ENCODE results near the gene KIT.
"Not testable (repeated sequence)": the region's sequence is repeated elsewhere in the genome, so short reads cannot be mapped to it uniquely, and the experiment has no call there.

Gene KIT

DNA sequence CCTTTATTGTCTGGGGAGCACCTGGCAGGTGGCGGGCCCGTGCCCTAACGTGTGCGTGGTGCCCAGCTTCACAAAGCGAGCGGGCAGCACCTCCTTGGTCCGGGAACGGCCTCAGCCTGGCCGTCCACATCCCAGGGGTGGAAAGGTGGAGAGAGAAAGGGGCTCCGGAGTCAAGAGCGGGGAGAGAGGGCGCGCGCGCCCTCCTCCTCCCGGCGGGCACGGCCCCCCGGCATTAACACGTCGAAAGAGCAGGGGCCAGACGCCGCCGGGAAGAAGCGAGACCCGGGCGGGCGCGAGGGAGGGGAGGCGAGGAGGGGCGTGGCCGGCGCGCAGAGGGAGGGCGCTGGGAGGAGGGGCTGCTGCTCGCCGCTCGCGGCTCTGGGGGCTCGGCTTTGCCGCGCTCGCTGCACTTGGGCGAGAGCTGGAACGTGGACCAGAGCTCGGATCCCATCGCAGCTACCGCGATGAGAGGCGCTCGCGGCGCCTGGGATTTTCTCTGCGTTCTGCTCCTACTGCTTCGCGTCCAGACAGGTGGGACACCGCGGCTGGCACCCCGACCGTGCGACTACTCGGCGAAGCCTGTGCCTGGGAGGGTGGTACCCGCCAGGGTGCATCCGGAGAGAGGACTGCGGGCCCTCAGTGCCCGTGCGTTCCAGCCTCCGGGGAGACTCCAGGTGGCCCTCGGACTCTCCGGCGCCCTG, at the start of gene KIT:
Gene KIT, plus strand, starts transcription at position 407 of the 701 bp plus-strand sequence. Its CDS starts 58 bp downstream, at position 465.
- peaks cover 23% of the 10 kb centered on the region for H3K27me3 ChIP-seq (ENCODE audit: low read depth, low read length)
- no peak within 1 kb of the TSS for H3K27ac ChIP-seq (ENCODE audit: low read length)
- peaks cover 0 to 31% of the 10 kb centered on the region in 2 donors for H3K4me1 ChIP-seq (ENCODE audit: control insufficient read depth in 1 of 2, insufficient read depth in 2 of 2, low read length in 2 of 2)
- H3K9me3 ChIP-seq (ENCODE audit: control insufficient read depth in 1 of 2, low read length in 2 of 2): no peaks in the 10 kb centered on the region
- peak within 1 kb of the TSS; percentile 60 to 85 for H3K4me3 ChIP-seq (ENCODE audit: low read depth in 1 of 2, low read length in 2 of 2)
- H3K36me3 ChIP-seq (ENCODE audit: control insufficient read depth in 1 of 2, insufficient read depth in 2 of 2, low read length in 2 of 2): no peaks in the 10 kb centered on the region

DNA sequence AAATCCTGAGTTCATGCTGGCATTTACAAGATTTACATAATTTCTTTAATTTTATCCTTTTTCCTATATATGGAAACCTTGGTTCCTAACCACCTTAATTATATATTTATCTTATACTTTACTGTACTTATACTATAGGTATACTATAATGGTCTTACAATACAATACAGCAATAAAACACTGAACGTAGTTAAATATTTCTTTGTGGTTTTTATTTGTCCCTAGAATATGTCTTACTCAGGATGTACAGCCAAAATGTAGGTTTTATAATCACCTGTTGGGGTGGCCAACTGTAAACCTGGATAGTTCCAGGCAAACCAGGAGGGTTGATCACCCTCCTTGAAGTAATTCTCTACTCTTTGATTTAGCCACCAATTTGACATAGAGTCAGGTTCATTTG, 48.4 kb upstream of the KIT start:
- H3K4me1 ChIP-seq (ENCODE audit: control insufficient read depth in 1 of 2, insufficient read depth in 2 of 2, low read length in 2 of 2): no peaks in the 10 kb centered on the region
- no peak overlapping the region for H3K27ac ChIP-seq (ENCODE audit: low read length)
- no peaks in the 10 kb centered on the region for H3K27me3 ChIP-seq (ENCODE audit: low read depth, low read length)
- H3K36me3 ChIP-seq (ENCODE audit: control insufficient read depth in 1 of 2, insufficient read depth in 2 of 2, low read length in 2 of 2): no peaks in the 10 kb centered on the region
- H3K4me3 ChIP-seq (ENCODE audit: low read depth in 1 of 2, low read length in 2 of 2): no peak overlapping the region
- H3K9me3 ChIP-seq (ENCODE audit: control insufficient read depth in 1 of 2, low read length in 2 of 2): peaks cover 0 to 5% of the 10 kb centered on the region in 2 donors

- Histone ChIP-seq H3K36me3 (ENCODE audit: control insufficient read depth in 1 of 2, insufficient read depth in 2 of 2, low read length in 2 of 2) (no peaks in the 10 kb centered on the region), H3K27me3 (ENCODE audit: low read depth, low read length) (no peaks in the 10 kb centered on the region), H3K4me3 (ENCODE audit: low read depth in 1 of 2, low read length in 2 of 2) (no peak overlapping the region), H3K9me3 (ENCODE audit: control insufficient read depth in 1 of 2, low read length in 2 of 2) (no peaks in the 10 kb centered on the region), H3K27ac (ENCODE audit: low read length) (no peak overlapping the region), H3K4me1 (ENCODE audit: control insufficient read depth in 1 of 2, insufficient read depth in 2 of 2, low read length in 2 of 2) (no peaks in the 10 kb centered on the region)
Observed at GRCh38 chr4:54614149-54614548, 43.6 kb upstream of the KIT start.

GRCh38 chr4:54620773-54621172, 37.0 kb upstream of the KIT start:
- Histone ChIP-seq H3K4me1 (ENCODE audit: control insufficient read depth in 1 of 2, insufficient read depth in 2 of 2, low read length in 2 of 2) (no peaks in the 10 kb centered on the region), H3K27me3 (ENCODE audit: low read depth, low read length) (no peaks in the 10 kb centered on the region), H3K36me3 (ENCODE audit: control insufficient read depth in 1 of 2, insufficient read depth in 2 of 2, low read length in 2 of 2) (no peaks in the 10 kb centered on the region), H3K27ac (ENCODE audit: low read length) (no peak overlapping the region), H3K9me3 (ENCODE audit: control insufficient read depth in 1 of 2, low read length in 2 of 2) (no peaks in the 10 kb centered on the region), H3K4me3 (ENCODE audit: low read depth in 1 of 2, low read length in 2 of 2) (no peak overlapping the region)

- Histone ChIP-seq H3K27ac (ENCODE audit: low read length) (no peak overlapping the region), H3K4me1 (ENCODE audit: control insufficient read depth in 1 of 2, insufficient read depth in 2 of 2, low read length in 2 of 2) (no peaks in the 10 kb centered on the region)
Observed at GRCh38 chr4:54625391-54625790, 32.4 kb upstream of the KIT start.

DNA sequence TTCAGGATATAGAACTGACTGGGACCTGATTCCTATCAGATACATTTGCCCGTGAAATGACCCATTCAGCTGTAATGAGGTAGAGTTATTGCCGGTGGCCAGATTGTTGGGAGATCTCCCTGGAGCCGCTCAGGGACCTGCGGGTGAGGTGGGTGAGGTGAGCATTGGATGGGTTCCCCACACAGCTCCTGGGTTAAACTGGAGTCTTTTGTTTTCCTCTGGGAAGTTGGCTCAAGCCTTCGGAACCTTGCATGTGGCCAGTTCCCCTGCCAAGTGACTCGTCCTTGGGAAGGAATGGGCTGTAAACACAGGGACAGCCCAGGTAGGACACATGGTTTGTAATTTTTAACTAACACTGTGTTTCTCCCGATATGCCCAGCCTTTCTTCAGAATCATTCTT, 31.6 kb upstream of the KIT start:
- H3K36me3 ChIP-seq (ENCODE audit: control insufficient read depth in 1 of 2, insufficient read depth in 2 of 2, low read length in 2 of 2): no peaks in the 10 kb centered on the region
- H3K9me3 ChIP-seq (ENCODE audit: control insufficient read depth in 1 of 2, low read length in 2 of 2): no peaks in the 10 kb centered on the region
- no peak overlapping the region for H3K4me3 ChIP-seq (ENCODE audit: low read depth in 1 of 2, low read length in 2 of 2)
- no peak overlapping the region for H3K27ac ChIP-seq (ENCODE audit: low read length)
- no peaks in the 10 kb centered on the region for H3K4me1 ChIP-seq (ENCODE audit: control insufficient read depth in 1 of 2, insufficient read depth in 2 of 2, low read length in 2 of 2)
- H3K27me3 ChIP-seq (ENCODE audit: low read depth, low read length): no peaks in the 10 kb centered on the region

More at GRCh38 chr4:54625391-54625790, 32.4 kb upstream of the KIT start:
- H3K9me3 ChIP-seq (ENCODE audit: control insufficient read depth in 1 of 2, low read length in 2 of 2): no peaks in the 10 kb centered on the region
- no peaks in the 10 kb centered on the region for H3K36me3 ChIP-seq (ENCODE audit: control insufficient read depth in 1 of 2, insufficient read depth in 2 of 2, low read length in 2 of 2)
- no peak overlapping the region for H3K4me3 ChIP-seq (ENCODE audit: low read depth in 1 of 2, low read length in 2 of 2)
- no peaks in the 10 kb centered on the region for H3K27me3 ChIP-seq (ENCODE audit: low read depth, low read length)

GRCh38 chr4:54632537-54632936, 25.2 kb upstream of the KIT start:
- no peak overlapping the region for H3K27ac ChIP-seq (ENCODE audit: low read length)
- no peak overlapping the region for H3K4me3 ChIP-seq (ENCODE audit: low read depth in 1 of 2, low read length in 2 of 2)
- H3K27me3 ChIP-seq (ENCODE audit: low read depth, low read length): no peaks in the 10 kb centered on the region
- no peaks in the 10 kb centered on the region for H3K4me1 ChIP-seq (ENCODE audit: control insufficient read depth in 1 of 2, insufficient read depth in 2 of 2, low read length in 2 of 2)
- H3K36me3 ChIP-seq (ENCODE audit: control insufficient read depth in 1 of 2, insufficient read depth in 2 of 2, low read length in 2 of 2): no peaks in the 10 kb centered on the region
- no peaks in the 10 kb centered on the region for H3K9me3 ChIP-seq (ENCODE audit: control insufficient read depth in 1 of 2, low read length in 2 of 2)

- not testable (repeated sequence) for H3K4me1 ChIP-seq (ENCODE audit: control insufficient read depth in 1 of 2, insufficient read depth in 2 of 2, low read length in 2 of 2); H3K27me3 ChIP-seq (ENCODE audit: low read depth, low read length); H3K4me3 ChIP-seq (ENCODE audit: low read depth in 1 of 2, low read length in 2 of 2); H3K27ac ChIP-seq (ENCODE audit: low read length); H3K9me3 ChIP-seq (ENCODE audit: control insufficient read depth in 1 of 2, low read length in 2 of 2); H3K36me3 ChIP-seq (ENCODE audit: control insufficient read depth in 1 of 2, insufficient read depth in 2 of 2, low read length in 2 of 2)
Observed at GRCh38 chr4:54633102-54633740, 24.5 kb upstream of the KIT start.

DNA sequence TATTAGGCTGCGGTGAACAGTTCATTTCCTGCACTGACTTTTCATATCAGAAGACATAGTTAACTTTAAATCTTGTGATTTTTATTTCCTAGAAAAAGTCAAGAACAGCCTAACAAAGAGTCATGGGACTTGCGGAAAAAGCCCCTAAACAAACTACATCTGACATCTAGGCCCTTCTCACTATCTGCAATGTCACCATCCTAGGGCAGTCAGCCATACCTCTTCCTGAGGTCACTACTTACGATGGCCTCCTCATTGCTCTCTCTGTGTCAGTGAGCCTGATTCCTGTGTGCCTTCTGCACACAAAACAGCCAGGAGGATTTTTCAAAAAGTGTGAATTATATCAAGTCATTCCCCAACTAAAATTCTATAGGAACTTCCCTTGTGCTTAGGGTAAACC, 22.4 kb upstream of the KIT start:
- Histone ChIP-seq H3K9me3 (ENCODE audit: control insufficient read depth in 1 of 2, low read length in 2 of 2) (no peaks in the 10 kb centered on the region), H3K27ac (ENCODE audit: low read length) (no peak overlapping the region), H3K36me3 (ENCODE audit: control insufficient read depth in 1 of 2, insufficient read depth in 2 of 2, low read length in 2 of 2) (no peaks in the 10 kb centered on the region), H3K4me3 (ENCODE audit: low read depth in 1 of 2, low read length in 2 of 2) (no peak overlapping the region), H3K4me1 (ENCODE audit: control insufficient read depth in 1 of 2, insufficient read depth in 2 of 2, low read length in 2 of 2) (no peaks in the 10 kb centered on the region), H3K27me3 (ENCODE audit: low read depth, low read length) (no peaks in the 10 kb centered on the region)

GRCh38 chr4:54637325-54637724, 20.4 kb upstream of the KIT start:
- Histone ChIP-seq H3K4me3 (ENCODE audit: low read depth in 1 of 2, low read length in 2 of 2) (no peak overlapping the region), H3K27me3 (ENCODE audit: low read depth, low read length) (no peaks in the 10 kb centered on the region), H3K36me3 (ENCODE audit: control insufficient read depth in 1 of 2, insufficient read depth in 2 of 2, low read length in 2 of 2) (no peaks in the 10 kb centered on the region), H3K4me1 (ENCODE audit: control insufficient read depth in 1 of 2, insufficient read depth in 2 of 2, low read length in 2 of 2) (no peaks in the 10 kb centered on the region), H3K9me3 (ENCODE audit: control insufficient read depth in 1 of 2, low read length in 2 of 2) (no peaks in the 10 kb centered on the region), H3K27ac (ENCODE audit: low read length) (no peak overlapping the region)

DNA sequence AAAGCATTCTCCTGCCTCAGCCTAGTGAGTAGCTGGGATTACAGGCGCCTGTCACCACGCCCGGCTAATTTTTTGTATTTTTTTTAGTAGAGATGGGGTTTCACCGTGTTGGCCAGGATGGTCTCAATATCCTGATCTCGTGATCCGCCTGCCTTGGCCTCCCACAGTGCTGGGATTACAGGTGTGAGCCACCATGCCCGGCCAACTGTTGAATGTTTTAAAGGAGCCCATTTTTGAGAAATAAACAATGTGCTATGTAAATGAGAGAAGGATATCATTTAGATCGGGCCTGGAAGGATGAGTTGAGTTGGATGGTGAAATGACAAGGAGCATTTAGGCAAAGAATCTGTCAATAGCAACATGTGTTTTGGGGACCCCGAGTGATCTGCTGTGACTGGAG, 16.7 kb upstream of the KIT start:
- H3K36me3 ChIP-seq (ENCODE audit: control insufficient read depth in 1 of 2, insufficient read depth in 2 of 2, low read length in 2 of 2); H3K4me3 ChIP-seq (ENCODE audit: low read depth in 1 of 2, low read length in 2 of 2); H3K27me3 ChIP-seq (ENCODE audit: low read depth, low read length); H3K27ac ChIP-seq (ENCODE audit: low read length); H3K9me3 ChIP-seq (ENCODE audit: control insufficient read depth in 1 of 2, low read length in 2 of 2); H3K4me1 ChIP-seq (ENCODE audit: control insufficient read depth in 1 of 2, insufficient read depth in 2 of 2, low read length in 2 of 2): not testable (repeated sequence)

DNA sequence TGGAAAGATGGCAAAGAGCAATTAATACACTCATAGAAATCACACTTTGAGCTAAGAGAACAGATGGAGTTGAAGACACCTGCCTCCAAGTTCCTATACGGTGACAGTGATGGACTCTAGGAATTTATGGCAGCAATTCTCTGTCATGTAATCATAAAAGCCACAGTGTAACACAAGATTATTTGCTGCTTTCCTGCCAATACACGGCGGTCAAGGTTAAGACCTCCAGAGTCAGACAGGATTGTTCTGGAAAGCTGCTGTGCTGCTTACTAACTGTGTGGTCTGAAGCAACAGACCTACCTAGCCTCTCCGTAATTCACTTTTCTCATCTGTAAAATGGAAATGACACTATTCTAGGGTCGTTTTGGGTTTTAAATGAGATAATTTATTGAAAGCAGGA, 14.6 kb upstream of the KIT start:
- no peaks in the 10 kb centered on the region for H3K9me3 ChIP-seq (ENCODE audit: control insufficient read depth in 1 of 2, low read length in 2 of 2)
- H3K4me1 ChIP-seq (ENCODE audit: control insufficient read depth in 1 of 2, insufficient read depth in 2 of 2, low read length in 2 of 2): no peaks in the 10 kb centered on the region

More for the DNA sequence above, 14.6 kb upstream of the KIT start:
- Histone ChIP-seq H3K27me3 (ENCODE audit: low read depth, low read length) (no peaks in the 10 kb centered on the region), H3K4me3 (ENCODE audit: low read depth in 1 of 2, low read length in 2 of 2) (no peak overlapping the region), H3K36me3 (ENCODE audit: control insufficient read depth in 1 of 2, insufficient read depth in 2 of 2, low read length in 2 of 2) (no peaks in the 10 kb centered on the region), H3K27ac (ENCODE audit: low read length) (no peak overlapping the region)

All from muscle layer of duodenum (tissue), 2 donors.